Kidney epithelial cell (primary cell): Measurements from ENCODE around the gene ELOVL3. TPM values are rescaled to one million over a fixed set of nuclear protein-coding genes. Genes with fewer than 3 reads are reported as not detected.

Source experiments
- DNase-seq: peaks from one replicate; pipeline ENCODE4 v3.0.0-alpha.2; 2010; ENCODE audit warnings: low read depth
- H3K27me3 ChIP-seq: 2 replicates; pipeline ENCODE4 v1.6.0; 2011; ENCODE audit warnings: low read length; ENCODE audit not compliant: control insufficient read depth, insufficient read depth
- H3K36me3 ChIP-seq: 2 replicates; pipeline ENCODE4 v1.5.1; 2011; ENCODE audit warnings: low read length; ENCODE audit not compliant: control insufficient read depth, insufficient read depth
- H3K4me3 ChIP-seq: 2 replicates; pipeline ENCODE4 v1.5.1; 2011; ENCODE audit warnings: low read depth, mild to moderate bottlenecking, control low read depth, low read length
- total RNA-seq: library from RNA; depleted of rRNA; stranded (reverse); fragments of >200 nt; gene quantifications from 2 replicates; pipeline ENCODE4 v1.2.3, GENCODE V29; 2015
- TF ChIP-seq, protein P1 (sequence below): IDR thresholded peaks from 2 replicates; pipeline ENCODE4 v1.5.1; 2011; ENCODE audit warnings: mild to moderate bottlenecking, moderate library complexity, low read length, control low read depth, inconsistent platforms; ENCODE audit not compliant: insufficient read depth, poor library complexity, severe bottlenecking

The ELOVL3 gene
- total RNA-seq, 1 donor from 2014 or later: 1.1 TPM

DNA sequence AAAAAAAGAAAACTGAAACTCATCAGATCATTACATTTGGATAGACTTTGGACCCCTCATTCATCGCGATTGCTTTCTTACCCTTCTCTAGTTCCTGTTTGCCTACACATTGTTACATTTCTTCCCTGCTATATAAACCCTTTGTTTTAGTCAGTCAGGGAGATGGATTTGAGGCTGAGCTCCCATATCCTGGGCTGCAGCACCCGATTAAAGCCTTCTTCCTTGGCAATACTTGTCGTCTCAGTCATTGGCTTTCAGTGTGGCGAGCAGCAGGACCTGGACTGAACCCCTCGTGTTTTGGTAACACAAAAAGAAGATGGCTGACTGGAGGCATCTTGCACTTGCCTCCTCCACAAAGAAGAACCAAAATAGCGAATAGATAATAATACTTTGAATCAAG is 34.1 kb upstream of the ELOVL3 start:
- no peaks in the 10 kb centered on the region for H3K36me3 ChIP-seq
- H3K4me3 ChIP-seq: no peak overlapping the region
- TF ChIP-seq, protein P1, sequence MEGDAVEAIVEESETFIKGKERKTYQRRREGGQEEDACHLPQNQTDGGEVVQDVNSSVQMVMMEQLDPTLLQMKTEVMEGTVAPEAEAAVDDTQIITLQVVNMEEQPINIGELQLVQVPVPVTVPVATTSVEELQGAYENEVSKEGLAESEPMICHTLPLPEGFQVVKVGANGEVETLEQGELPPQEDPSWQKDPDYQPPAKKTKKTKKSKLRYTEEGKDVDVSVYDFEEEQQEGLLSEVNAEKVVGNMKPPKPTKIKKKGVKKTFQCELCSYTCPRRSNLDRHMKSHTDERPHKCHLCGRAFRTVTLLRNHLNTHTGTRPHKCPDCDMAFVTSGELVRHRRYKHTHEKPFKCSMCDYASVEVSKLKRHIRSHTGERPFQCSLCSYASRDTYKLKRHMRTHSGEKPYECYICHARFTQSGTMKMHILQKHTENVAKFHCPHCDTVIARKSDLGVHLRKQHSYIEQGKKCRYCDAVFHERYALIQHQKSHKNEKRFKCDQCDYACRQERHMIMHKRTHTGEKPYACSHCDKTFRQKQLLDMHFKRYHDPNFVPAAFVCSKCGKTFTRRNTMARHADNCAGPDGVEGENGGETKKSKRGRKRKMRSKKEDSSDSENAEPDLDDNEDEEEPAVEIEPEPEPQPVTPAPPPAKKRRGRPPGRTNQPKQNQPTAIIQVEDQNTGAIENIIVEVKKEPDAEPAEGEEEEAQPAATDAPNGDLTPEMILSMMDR: no peak
- peaks cover 4% of the 10 kb centered on the region for H3K27me3 ChIP-seq
- DNase-seq: no peak

DNA sequence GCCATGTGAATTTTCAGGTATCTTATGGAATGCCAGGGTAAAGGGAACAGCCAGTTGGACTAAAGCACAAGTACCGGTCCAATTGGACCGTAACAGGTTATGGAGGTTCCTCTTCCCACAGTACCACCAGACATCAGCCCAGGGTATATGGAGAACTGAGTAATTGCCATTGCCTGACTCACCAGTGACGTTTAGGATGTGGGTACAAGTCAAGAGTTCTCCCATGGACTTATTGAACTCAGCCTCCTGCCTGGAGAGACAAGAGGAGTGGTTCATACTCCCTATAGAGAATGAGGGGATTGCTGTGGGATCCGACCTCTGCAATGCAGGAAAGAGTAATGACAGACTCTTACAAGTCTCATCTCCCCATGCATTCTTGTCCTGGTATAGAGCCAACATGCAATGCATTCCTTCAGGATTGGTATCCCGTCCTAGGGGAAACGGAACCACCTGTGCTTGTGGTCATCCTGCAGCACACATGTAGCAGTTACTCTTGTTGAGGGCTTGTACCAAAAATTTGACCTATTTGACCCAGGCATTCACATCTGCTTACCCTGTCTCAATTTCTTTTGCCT is 30.7 kb upstream of the ELOVL3 start:
- no peak for DNase-seq
- TF ChIP-seq, protein P1: no peak
- H3K27me3 ChIP-seq: no peaks in the 10 kb centered on the region
- no peak overlapping the region for H3K4me3 ChIP-seq
- no peaks in the 10 kb centered on the region for H3K36me3 ChIP-seq

DNA sequence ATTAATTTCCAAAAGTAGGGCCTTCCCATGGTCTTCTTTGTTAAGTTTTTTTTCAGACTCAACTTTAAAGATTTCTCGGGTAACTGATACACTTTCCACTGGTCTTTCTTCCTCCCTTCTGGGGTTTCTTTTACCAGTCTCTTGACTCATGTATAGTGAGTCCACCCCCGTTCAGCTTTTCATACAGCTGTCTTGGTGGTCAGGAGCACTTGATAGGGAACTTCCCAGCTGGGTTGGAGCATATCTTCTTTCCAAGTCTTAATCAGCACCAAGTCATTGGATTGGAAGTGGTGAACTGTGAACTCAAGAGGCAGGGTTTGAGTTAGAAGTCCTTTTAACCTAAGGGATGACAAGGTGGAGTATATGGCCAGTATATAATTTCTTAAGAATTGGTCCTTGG is 29.2 kb upstream of the ELOVL3 start:
- TF ChIP-seq, protein P1: no peak
- no peak overlapping the region for H3K4me3 ChIP-seq
- no peak for DNase-seq
- H3K36me3 ChIP-seq: no peaks in the 10 kb centered on the region
- H3K27me3 ChIP-seq: no peaks in the 10 kb centered on the region

DNA sequence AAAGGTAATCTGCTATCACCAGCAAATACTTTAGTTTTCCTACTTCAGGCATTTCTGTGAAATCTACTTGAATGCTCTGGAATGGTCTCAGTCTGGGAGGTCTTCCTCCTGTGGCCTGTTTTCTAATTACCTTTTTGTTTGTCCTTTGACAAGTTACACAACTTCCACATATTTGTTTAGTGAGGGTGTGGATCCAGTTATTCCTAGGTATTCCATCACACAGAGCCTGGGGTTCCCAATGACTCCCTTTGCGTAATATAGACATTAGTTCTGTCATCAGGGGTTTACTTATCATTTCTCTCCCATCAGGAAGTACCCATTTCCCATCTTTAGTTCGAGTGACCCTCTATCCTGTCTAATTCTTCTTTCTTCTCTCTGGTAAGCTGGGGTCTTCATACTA is 28.1 kb upstream of the ELOVL3 start:
- no peaks in the 10 kb centered on the region for H3K36me3 ChIP-seq
- no peak overlapping the region for H3K4me3 ChIP-seq
- TF ChIP-seq, protein P1: no peak
- H3K27me3 ChIP-seq: no peaks in the 10 kb centered on the region
- DNase-seq: no peak

DNA sequence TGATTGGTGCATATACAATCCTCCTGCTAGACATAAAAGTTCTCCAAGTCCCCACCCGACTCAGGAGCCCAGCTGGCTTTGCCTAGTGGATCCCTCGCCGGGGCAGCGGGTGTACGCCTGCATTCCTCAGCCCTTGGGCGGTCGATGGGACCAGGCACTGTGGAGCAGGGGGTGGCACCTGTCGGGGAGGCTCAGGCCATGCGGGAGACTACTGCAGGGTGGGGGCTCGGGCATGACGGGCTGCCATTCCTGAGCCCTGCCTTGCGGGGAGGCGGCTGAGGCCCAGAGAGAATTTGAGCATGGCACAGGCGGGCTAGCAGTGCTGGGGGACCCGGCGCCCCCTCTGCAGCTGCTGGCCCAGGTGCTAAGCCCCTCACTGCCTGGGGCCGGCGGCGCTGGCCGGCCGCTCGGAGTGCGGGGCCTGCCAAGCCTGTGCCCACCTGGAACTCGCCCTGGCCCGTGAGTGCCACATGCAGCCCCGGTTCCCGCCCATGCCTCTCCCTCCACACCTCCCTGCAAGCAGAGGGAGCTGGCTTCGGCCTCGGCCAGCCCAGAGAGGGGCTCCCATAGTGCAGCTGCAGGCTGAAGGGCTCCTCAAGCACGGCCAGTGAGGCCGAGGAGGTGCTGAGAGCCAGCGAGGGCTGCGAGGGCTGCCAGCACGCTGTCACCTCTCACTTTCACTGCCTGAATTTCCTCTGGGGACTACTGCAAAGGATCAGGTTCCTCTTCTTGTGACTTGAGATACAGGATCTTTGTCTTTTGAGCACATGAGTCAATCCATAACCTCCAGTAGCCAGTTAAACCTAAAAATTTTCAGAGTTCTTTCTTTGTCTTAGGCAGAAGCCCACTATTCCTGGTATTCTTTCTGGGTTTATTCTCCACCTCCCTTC is 25.1 kb upstream of the ELOVL3 start:
- no peak for DNase-seq
- Histone ChIP-seq H3K4me3 (no peak overlapping the region), H3K36me3 (no peaks in the 10 kb centered on the region), H3K27me3 (no peaks in the 10 kb centered on the region)
- TF ChIP-seq, protein P1: no peak
